Adrenal gland (tissue), 12 donors: ENCODE measurements around the gene UBXN11. TPM values are rescaled to one million over a fixed set of nuclear protein-coding genes. Genes with fewer than 3 reads are reported as not detected.
A peak's percentile ranks its signal among the peaks of the same experiment; 100 is the strongest.

Source experiments
- DNase-seq, 7 donors: peaks; one replicate each; pipeline ENCODE4 v3.0.0-alpha.2; 2019 to 2020
- H3K27ac ChIP-seq, 5 donors: fragments of 200-600 bp; sonication (generic) in 4 of 5; 1 replicate in 3 of 5; 2 replicates in 2 of 5; pipeline versions ENCODE4 v1.5.1 to v1.8.0; 2016 to 2020; ENCODE audit warnings: mild to moderate bottlenecking in 1 of 5
- H3K27me3 ChIP-seq: fragments of 200-600 bp; 2 replicates; pipeline ENCODE4 v1.8.0; 2021
- H3K36me3 ChIP-seq, 2 donors: fragments of 200-600 bp; replicated peaks in 1 of 2; 1 replicate in 1 of 2; 2 replicates in 1 of 2; pipeline versions ENCODE4 v1.5.1 to v1.8.0; 2018 to 2022
- H3K4me1 ChIP-seq, 2 donors: fragments of 200-600 bp; replicated peaks in 1 of 2; 1 replicate in 1 of 2; 2 replicates in 1 of 2; pipeline versions ENCODE4 v1.5.1 to v1.8.0; 2018 to 2021
- H3K4me3 ChIP-seq, 4 donors: fragments of 200-600 bp; sonication (generic) in 3 of 4; one replicate each; pipeline ENCODE4 v1.5.1; 2016 to 2018
- H3K9me3 ChIP-seq, 3 donors: fragments of 200-600 bp; sonication (generic) in 1 of 3; replicated peaks in 1 of 3; 1 replicate in 2 of 3; 2 replicates in 1 of 3; pipeline versions ENCODE4 v1.5.1 to v1.8.0; 2016 to 2021
- CTCF ChIP-seq, 6 experiments: fragments of 450-650 bp in 4 of 6; fragments of 200-600 bp in 2 of 6; sonication (generic) in 1 of 6; IDR thresholded peaks; 1 replicate in 5 of 6; 2 replicates in 1 of 6; pipeline versions ENCODE4 v1.5.1 to v1.8.0; 2016 to 2021; ENCODE audit warnings: antibody characterized with exemption in 6 of 6, mild to moderate bottlenecking in 2 of 6, moderate library complexity in 1 of 6
- POLR2A ChIP-seq, 2 donors: fragments of 450-650 bp; IDR thresholded peaks; one replicate each; pipeline ENCODE4 v1.6.1; 2017; ENCODE audit warnings: antibody characterized with exemption in 2 of 2, mild to moderate bottlenecking in 2 of 2, moderate library complexity in 1 of 2
- WGBS, 4 donors: extraction: QIAGEN DNeasy Blood & Tissue Kit in 2 of 4; methylation state at CpG; one replicate each; pipeline versions ENCODE4 v1.1.5 to v1.1.7; 2013 to 2017; 5-methylcytosine and 5-hydroxymethylcytosine counted together
- intact Hi-C, 2 donors: fragments of 100-400 bp; cut with DNase I; formaldehyde crosslinking; loops; one replicate each; pipeline versions ENCODE4 v1.14.1 to v1.15.0; 2022 to 2023
- polyA plus RNA-seq, 3 donors: library from polyadenylated mRNA; stranded (reverse); fragments of 200-250 nt in 2 of 3; fragments of 350-450 nt in 1 of 3; fragmentation: Illumina TruSeq in 1 of 3; extraction: RNeasy Lipid Tissue Mini Kit (QIAGEN cat#74804) in 1 of 3; gene quantifications; one replicate each; pipeline ENCODE4 v1.2.3, GENCODE V29; 2013 to 2014
- total RNA-seq, 9 donors: library from RNA; depleted of rRNA in 4 of 9; stranded (reverse); fragments of >200 nt in 4 of 9; fragments of 120-200 nt in 1 of 9; fragmentation: NEBNext Ultra II Directional in 1 of 9; extraction: Animal tissue kit (Norgen Biotek cat#: 25700) in 1 of 9; gene quantifications; one replicate each; pipeline versions ENCODE4 v1.1.0 to v1.2.4, GENCODE V29; 2013 to 2023
- donor health status: healthy with polysubstance abuse.
- donor health status: Bipolar disorder and iron deficiency.
- donor health status: DM: yes; HTN: yes; CAD: no.
- donor health status: DM: no; HTN: no; CAD: no.
- donor health status: DM: no; HTN: no; CAD: no.
- donor health status: DM: yes; HTN: yes; CAD: no.

Gene UBXN11
- total and polyA plus RNA-seq, 12 donors = 5.3 to 154 (median 13.7) TPM

GRCh38 chr1:26268290-26269197 is 37.9 kb downstream of the UBXN11 start:
- Histone ChIP-seq H3K4me3 (no peak overlapping the region), H3K27me3 (no peaks in the 10 kb centered on the region), H3K4me1 (peaks cover 0 to 1% of the 10 kb centered on the region in 2 donors), H3K9me3 (no peaks in the 10 kb centered on the region), H3K36me3 (no peaks in the 10 kb centered on the region), H3K27ac (no peak overlapping the region)
- 94 to 97% (median 97%) methylated on average over 9 of the region's 9 CpGs for WGBS, 4 donors
- no peak for DNase-seq
- intact Hi-C loops = no loop called here
- TF ChIP-seq CTCF (IDR thresholded peaks at IDR 0.05) (no peak), POLR2A (IDR thresholded peaks at IDR 0.05) (no peak)

- DNase-seq = no peak
- no peak overlapping the region for H3K27ac ChIP-seq
- H3K36me3 ChIP-seq = no peaks in the 10 kb centered on the region
- 95 to 100% (median 100%) methylated on average over 1 of the region's 1 CpG for WGBS, 4 donors
- intact Hi-C loops = no loop called here
- no peak overlapping the region for H3K4me3 ChIP-seq
- H3K9me3 ChIP-seq = no peaks in the 10 kb centered on the region
- H3K27me3 ChIP-seq = no peaks in the 10 kb centered on the region
- TF ChIP-seq POLR2A (IDR thresholded peaks at IDR 0.05) = no peak
- TF ChIP-seq CTCF (IDR thresholded peaks at IDR 0.05) = no peak
- peaks cover 0 to 5% of the 10 kb centered on the region in 2 donors for H3K4me1 ChIP-seq
These were observed 41.0 kb downstream of the UBXN11 start for GRCh38 chr1:26265405-26265804.

GRCh38 chr1:26263212-26263611 is 43.2 kb downstream of the UBXN11 start:
- Histone ChIP-seq H3K27me3 (no peaks in the 10 kb centered on the region), H3K27ac (no peak overlapping the region), H3K36me3 (peaks cover 0 to under 1% of the 10 kb centered on the region in 2 donors), H3K4me1 (peaks cover 0 to 14% of the 10 kb centered on the region in 2 donors), H3K9me3 (no peaks in the 10 kb centered on the region), H3K4me3 (no peak overlapping the region)
- 69 to 88% (median 79%) methylated on average over 5 of the region's 5 CpGs for WGBS, 4 donors
- DNase-seq = no peak
- intact Hi-C loops = no loop called here
- TF ChIP-seq CTCF (IDR thresholded peaks at IDR 0.05) = no peak
- no peak for TF ChIP-seq POLR2A (IDR thresholded peaks at IDR 0.05)

GRCh38 chr1:26259578-26259977 is 46.9 kb downstream of the UBXN11 start:
- WGBS, 4 donors = 49 to 54% (median 52%) methylated on average over 5 of the region's 5 CpGs
- Histone ChIP-seq H3K27ac (peak overlapping the region in 1 of 5 donors; percentile 11), H3K4me3 (no peak overlapping the region), H3K9me3 (no peaks in the 10 kb centered on the region), H3K27me3 (no peaks in the 10 kb centered on the region), H3K4me1 (peaks cover 0 to 14% of the 10 kb centered on the region in 2 donors), H3K36me3 (peaks cover 0 to 17% of the 10 kb centered on the region in 2 donors)
- DNase-seq = no peak
- intact Hi-C loops = no loop called here
- no peak for TF ChIP-seq POLR2A (IDR thresholded peaks at IDR 0.05)
- TF ChIP-seq CTCF (IDR thresholded peaks at IDR 0.05) = no peak
